ENCODE data around the gene IL18BP.

Gene IL18BP

GRCh38 chr11:72013765-72014711, 15.3 kb downstream of the IL18BP start:
- H3K27ac Mint-ChIP-seq = no peak overlapping the region
- no peaks in the 10 kb centered on the region for H3K4me1 Mint-ChIP-seq (ENCODE audit: low read depth)
- H3K27me3 Mint-ChIP-seq = no peaks in the 10 kb centered on the region
- peaks cover 65% of the 10 kb centered on the region for H3K36me3 Mint-ChIP-seq (ENCODE audit: low read depth)
- H3K4me3 Mint-ChIP-seq = no peak overlapping the region
- H3K9me3 Mint-ChIP-seq = no peaks in the 10 kb centered on the region

- Mint-ChIP-seq H3K36me3 (ENCODE audit: low read depth) (peaks cover 69% of the 10 kb centered on the region), H3K27me3 (no peaks in the 10 kb centered on the region), H3K4me3 (no peak overlapping the region), H3K9me3 (no peaks in the 10 kb centered on the region), H3K27ac (no peak overlapping the region), H3K4me1 (ENCODE audit: low read depth) (no peaks in the 10 kb centered on the region)
Measured at GRCh38 chr11:72014761-72015320, 16.1 kb downstream of the IL18BP start.

- Mint-ChIP-seq H3K27ac (no peak overlapping the region), H3K4me3 (no peak overlapping the region), H3K9me3 (no peaks in the 10 kb centered on the region), H3K36me3 (ENCODE audit: low read depth) (peaks cover 68% of the 10 kb centered on the region), H3K4me1 (ENCODE audit: low read depth) (no peaks in the 10 kb centered on the region), H3K27me3 (no peaks in the 10 kb centered on the region)
Measured at GRCh38 chr11:72015511-72016061, 16.9 kb downstream of the IL18BP start.

- Mint-ChIP-seq H3K36me3 (ENCODE audit: low read depth) (peaks cover 81% of the 10 kb centered on the region), H3K4me1 (ENCODE audit: low read depth) (no peaks in the 10 kb centered on the region), H3K27me3 (no peaks in the 10 kb centered on the region), H3K9me3 (no peaks in the 10 kb centered on the region), H3K4me3 (no peak overlapping the region), H3K27ac (no peak overlapping the region)
Measured at GRCh38 chr11:72018171-72018570, 19.5 kb downstream of the IL18BP start.

GRCh38 chr11:72023335-72023734, 24.6 kb downstream of the IL18BP start:
- H3K27me3 Mint-ChIP-seq = no peaks in the 10 kb centered on the region
- peaks cover 55% of the 10 kb centered on the region for H3K36me3 Mint-ChIP-seq (ENCODE audit: low read depth)
- H3K27ac Mint-ChIP-seq = no peak overlapping the region
- H3K9me3 Mint-ChIP-seq = no peaks in the 10 kb centered on the region
- H3K4me1 Mint-ChIP-seq (ENCODE audit: low read depth) = peaks cover 19% of the 10 kb centered on the region
- no peak overlapping the region for H3K4me3 Mint-ChIP-seq

- no peak overlapping the region for H3K27ac Mint-ChIP-seq
- H3K4me3 Mint-ChIP-seq = no peak overlapping the region
- no peaks in the 10 kb centered on the region for H3K27me3 Mint-ChIP-seq
- H3K4me1 Mint-ChIP-seq (ENCODE audit: low read depth) = peaks cover 19% of the 10 kb centered on the region
- H3K9me3 Mint-ChIP-seq = no peaks in the 10 kb centered on the region
- H3K36me3 Mint-ChIP-seq (ENCODE audit: low read depth) = peaks cover 52% of the 10 kb centered on the region
Measured at GRCh38 chr11:72024069-72024754, 25.5 kb downstream of the IL18BP start.

- Mint-ChIP-seq H3K27ac (peak overlapping the region; percentile 47), H3K36me3 (ENCODE audit: low read depth) (peaks cover 40% of the 10 kb centered on the region), H3K4me3 (no peak overlapping the region), H3K9me3 (no peaks in the 10 kb centered on the region), H3K27me3 (no peaks in the 10 kb centered on the region), H3K4me1 (ENCODE audit: low read depth) (peaks cover 19% of the 10 kb centered on the region)
Measured at GRCh38 chr11:72026090-72026489, 27.4 kb downstream of the IL18BP start.

GRCh38 chr11:72030472-72031045, 31.9 kb downstream of the IL18BP start:
- H3K36me3 Mint-ChIP-seq (ENCODE audit: low read depth) = peaks cover 38% of the 10 kb centered on the region
- no peak overlapping the region for H3K4me3 Mint-ChIP-seq
- no peak overlapping the region for H3K27ac Mint-ChIP-seq
- H3K27me3 Mint-ChIP-seq = no peaks in the 10 kb centered on the region
- H3K4me1 Mint-ChIP-seq (ENCODE audit: low read depth) = peaks cover 22% of the 10 kb centered on the region
- no peaks in the 10 kb centered on the region for H3K9me3 Mint-ChIP-seq

- H3K4me1 Mint-ChIP-seq (ENCODE audit: low read depth) = peaks cover 28% of the 10 kb centered on the region
Measured at GRCh38 chr11:72036687-72037086, 38.0 kb downstream of the IL18BP start.

GRCh38 chr11:72037554-72038311, 39.0 kb downstream of the IL18BP start:
- no peak overlapping the region for H3K4me3 Mint-ChIP-seq
- no peaks in the 10 kb centered on the region for H3K27me3 Mint-ChIP-seq
- no peak overlapping the region for H3K27ac Mint-ChIP-seq
- H3K4me1 Mint-ChIP-seq (ENCODE audit: low read depth) = peaks cover 36% of the 10 kb centered on the region
- H3K9me3 Mint-ChIP-seq = no peaks in the 10 kb centered on the region
- H3K36me3 Mint-ChIP-seq (ENCODE audit: low read depth) = peaks cover 29% of the 10 kb centered on the region

More at GRCh38 chr11:72036687-72037086, 38.0 kb downstream of the IL18BP start:
- Mint-ChIP-seq H3K4me3 (no peak overlapping the region), H3K27ac (peak overlapping the region; percentile 54), H3K27me3 (no peaks in the 10 kb centered on the region), H3K9me3 (no peaks in the 10 kb centered on the region), H3K36me3 (ENCODE audit: low read depth) (peaks cover 29% of the 10 kb centered on the region)

- H3K9me3 Mint-ChIP-seq = no peaks in the 10 kb centered on the region
- H3K4me3 Mint-ChIP-seq = no peak overlapping the region
- peaks cover 25% of the 10 kb centered on the region for H3K36me3 Mint-ChIP-seq (ENCODE audit: low read depth)
- H3K27ac Mint-ChIP-seq = no peak overlapping the region
- peaks cover 41% of the 10 kb centered on the region for H3K4me1 Mint-ChIP-seq (ENCODE audit: low read depth)
- H3K27me3 Mint-ChIP-seq = no peaks in the 10 kb centered on the region
Measured at GRCh38 chr11:72038491-72038890, 39.8 kb downstream of the IL18BP start.

GRCh38 chr11:72039031-72039855, 40.5 kb downstream of the IL18BP start:
- H3K4me1 Mint-ChIP-seq (ENCODE audit: low read depth) = peaks cover 41% of the 10 kb centered on the region
- no peaks in the 10 kb centered on the region for H3K27me3 Mint-ChIP-seq
- H3K27ac Mint-ChIP-seq = no peak overlapping the region
- no peaks in the 10 kb centered on the region for H3K9me3 Mint-ChIP-seq
- peaks cover 19% of the 10 kb centered on the region for H3K36me3 Mint-ChIP-seq (ENCODE audit: low read depth)
- H3K4me3 Mint-ChIP-seq = no peak overlapping the region

GRCh38 chr11:72039856-72040401, 41.2 kb downstream of the IL18BP start:
- Mint-ChIP-seq H3K4me3 (no peak overlapping the region), H3K27me3 (no peaks in the 10 kb centered on the region), H3K9me3 (no peaks in the 10 kb centered on the region), H3K27ac (no peak overlapping the region), H3K36me3 (ENCODE audit: low read depth) (peaks cover 17% of the 10 kb centered on the region), H3K4me1 (ENCODE audit: low read depth) (peaks cover 44% of the 10 kb centered on the region)

Measured in stimulated activated naive CD8-positive, alpha-beta T cell treated with anti-CD3 and anti-CD28 coated beads, Interleukin-15, Interleukin-2, amounts not matched to agents 100 ng/mL and 50 ng/mL, for 24 hours (primary cell).